Activated CD8-positive, alpha-beta memory T cell treated with anti-CD3 and anti-CD28 coated beads, Interleukin-2, amount 50 U/mL, for 48 hours (primary cell): ENCODE results near the gene DUS3L.
"Not testable (repeated sequence)": the region's sequence is repeated elsewhere in the genome, so short reads cannot be mapped to it uniquely, and the experiment has no call there.

ENCODE experiments used
- DNase-seq: peaks from one replicate; pipeline ENCODE4 v3.0.0-alpha.2; 2020

The DUS3L gene

GRCh38 chr19:5767949-5768348, 23.0 kb downstream of the DUS3L start:
- no peak for DNase-seq

- no peak for DNase-seq
These were observed 25.7 kb downstream of the DUS3L start for GRCh38 chr19:5765220-5765619.

- DNase-seq: no peak
These were observed 28.2 kb downstream of the DUS3L start for GRCh38 chr19:5762608-5763217.

GRCh38 chr19:5753743-5754142, 37.2 kb downstream of the DUS3L start:
- DNase-seq: no peak

GRCh38 chr19:5751709-5752108, 39.3 kb downstream of the DUS3L start:
- DNase-seq: no peak

- no peak for DNase-seq
These were observed 41.5 kb downstream of the DUS3L start for GRCh38 chr19:5749505-5749904.

- not testable (repeated sequence) for DNase-seq
These were observed 42.0 kb downstream of the DUS3L start for GRCh38 chr19:5748920-5749319.

- DNase-seq: not testable (repeated sequence)
These were observed 46.0 kb downstream of the DUS3L start for GRCh38 chr19:5744999-5745398.

- DNase-seq: no peak
These were observed 47.3 kb downstream of the DUS3L start for GRCh38 chr19:5743630-5744029.

- DNase-seq: no peak
These were observed 48.9 kb downstream of the DUS3L start for GRCh38 chr19:5742051-5742450.

GRCh38 chr19:5738423-5738822, 52.5 kb downstream of the DUS3L start:
- DNase-seq: no peak
